ENCODE results near the gene PCNX2. TPM values are rescaled to one million over a fixed set of nuclear protein-coding genes. Genes with fewer than 3 reads are reported as not detected.

Gene PCNX2
- total and polyA plus RNA-seq, 2 experiments from 2014 or later = 5.0 to 13.7 TPM

DNA sequence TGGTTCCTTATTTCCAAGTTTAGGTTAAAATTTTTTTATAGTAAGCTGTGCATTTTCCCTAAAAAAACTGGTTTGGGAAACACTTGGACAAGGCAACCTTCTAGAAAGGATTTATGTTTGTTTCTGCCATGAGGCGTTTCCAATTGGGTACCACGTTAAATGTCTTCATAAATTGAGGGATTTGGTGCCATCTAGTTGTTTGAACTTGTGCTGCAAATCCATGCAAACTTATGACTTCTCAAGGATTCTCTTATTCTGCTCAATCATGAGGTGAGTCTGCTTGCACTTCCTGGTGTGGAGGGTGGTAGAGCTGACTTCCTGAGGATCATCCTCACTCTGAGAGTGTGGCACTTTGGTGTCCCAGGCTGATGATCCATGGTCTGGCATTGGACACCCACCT lies 123.3 kb downstream of the PCNX2 start:
- DNase-seq = peak; percentile 20
- Histone ChIP-seq H3K4me2 (ENCODE audit: unreplicated experiment) (no peak overlapping the region), H3K4me3 (no peak overlapping the region), H3K79me2 (ENCODE audit: insufficient read depth) (no peaks in the 10 kb centered on the region), H3K9me2 (ENCODE audit: insufficient read depth) (no peaks in the 10 kb centered on the region), H3K27ac (no peak overlapping the region), H3F3A (ENCODE audit: insufficient read depth) (no peaks in the 10 kb centered on the region), H3K36me3 (ENCODE audit: low read depth) (peaks cover 22% of the 10 kb centered on the region), H3K9ac (no peak overlapping the region), H3K27me3 (replicated peaks; ENCODE audit: insufficient read depth) (no peaks in the 10 kb centered on the region), H4K20me1 (ENCODE audit: insufficient read depth) (no peaks in the 10 kb centered on the region), H2AFZ (no peak overlapping the region), H3K4me1 (ENCODE audit: insufficient read depth) (no peaks in the 10 kb centered on the region), H3K9me3 (ENCODE audit: low read depth) (no peaks in the 10 kb centered on the region)
- TF ChIP-seq EZH2phosphoT487 (IDR thresholded peaks at IDR 0.05; ENCODE audit: insufficient read depth, low read depth) (no peak), EZH2 (IDR thresholded peaks at IDR 0.05; ENCODE audit: insufficient read depth, poor library complexity, severe bottlenecking) (no peak)
- WGBS, 2 experiments (ENCODE audit: low coverage in 1 of 2, low lambda C conversion rate in 2 of 2, missing lambda C conversion rate in 2 of 2) = 80 to 89% methylated on average over 2 of the region's 2 CpGs
- in situ Hi-C loops (cut with MboI) = no loop called here

GRCh38 chr1:233170741-233171140 lies 124.8 kb downstream of the PCNX2 start:
- no peak for DNase-seq
- Histone ChIP-seq H4K20me1 (ENCODE audit: insufficient read depth) (no peaks in the 10 kb centered on the region), H3K4me2 (ENCODE audit: unreplicated experiment) (no peak overlapping the region), H3K4me1 (ENCODE audit: insufficient read depth) (no peaks in the 10 kb centered on the region), H3F3A (ENCODE audit: insufficient read depth) (no peaks in the 10 kb centered on the region), H2AFZ (no peak overlapping the region), H3K27me3 (replicated peaks; ENCODE audit: insufficient read depth) (no peaks in the 10 kb centered on the region), H3K36me3 (ENCODE audit: low read depth) (peaks cover 17% of the 10 kb centered on the region), H3K4me3 (no peak overlapping the region), H3K9ac (no peak overlapping the region), H3K9me2 (ENCODE audit: insufficient read depth) (no peaks in the 10 kb centered on the region), H3K9me3 (ENCODE audit: low read depth) (no peaks in the 10 kb centered on the region), H3K79me2 (ENCODE audit: insufficient read depth) (no peaks in the 10 kb centered on the region), H3K27ac (no peak overlapping the region)
- in situ Hi-C loops (cut with MboI) = no loop called here
- no peak for TF ChIP-seq EZH2phosphoT487 (IDR thresholded peaks at IDR 0.05; ENCODE audit: insufficient read depth, low read depth)
- TF ChIP-seq EZH2 (IDR thresholded peaks at IDR 0.05; ENCODE audit: insufficient read depth, poor library complexity, severe bottlenecking) = no peak
- WGBS, 2 experiments (ENCODE audit: low coverage in 1 of 2, low lambda C conversion rate in 2 of 2, missing lambda C conversion rate in 2 of 2) = 95 to 98% methylated on average over 9 of the region's 9 CpGs

DNA sequence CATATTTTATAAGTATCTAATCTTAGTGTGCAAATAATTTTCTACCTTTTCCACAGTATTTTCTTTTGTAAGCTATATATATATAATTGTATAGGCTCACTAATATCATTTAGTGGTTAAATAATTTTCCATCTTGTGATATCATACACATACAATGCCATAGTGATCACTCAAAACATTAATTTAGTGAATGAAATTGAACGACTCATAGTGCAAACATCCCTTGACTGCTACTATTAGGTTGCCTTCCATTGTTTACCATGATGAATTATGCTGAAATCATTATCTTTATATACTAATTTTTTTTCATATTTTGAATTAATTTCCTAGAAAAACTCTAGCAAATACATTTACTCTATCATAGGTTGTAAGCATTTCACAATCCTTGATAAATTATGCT lies 127.1 kb downstream of the PCNX2 start:
- Histone ChIP-seq H3K4me3 (no peak overlapping the region), H3K79me2 (ENCODE audit: insufficient read depth) (no peaks in the 10 kb centered on the region), H3K27me3 (replicated peaks; ENCODE audit: insufficient read depth) (no peaks in the 10 kb centered on the region), H4K20me1 (ENCODE audit: insufficient read depth) (no peaks in the 10 kb centered on the region), H3F3A (ENCODE audit: insufficient read depth) (no peaks in the 10 kb centered on the region), H3K4me1 (ENCODE audit: insufficient read depth) (no peaks in the 10 kb centered on the region), H3K9me3 (ENCODE audit: low read depth) (no peaks in the 10 kb centered on the region), H3K27ac (no peak overlapping the region), H2AFZ (no peak overlapping the region), H3K9ac (no peak overlapping the region), H3K36me3 (ENCODE audit: low read depth) (peaks cover 26% of the 10 kb centered on the region), H3K9me2 (ENCODE audit: insufficient read depth) (no peaks in the 10 kb centered on the region), H3K4me2 (ENCODE audit: unreplicated experiment) (no peak overlapping the region)
- in situ Hi-C loops (cut with MboI) = no loop called here
- 94 to 97% methylated on average over 1 of the region's 1 CpG for WGBS, 2 experiments (ENCODE audit: low coverage in 1 of 2, low lambda C conversion rate in 2 of 2, missing lambda C conversion rate in 2 of 2)
- peak; percentile 9 for DNase-seq
- TF ChIP-seq EZH2 (IDR thresholded peaks at IDR 0.05; ENCODE audit: insufficient read depth, poor library complexity, severe bottlenecking) (no peak), EZH2phosphoT487 (IDR thresholded peaks at IDR 0.05; ENCODE audit: insufficient read depth, low read depth) (no peak)

GRCh38 chr1:233166896-233167295 lies 128.6 kb downstream of the PCNX2 start:
- H3F3A ChIP-seq (ENCODE audit: insufficient read depth) = no peaks in the 10 kb centered on the region
- H3K4me1 ChIP-seq (ENCODE audit: insufficient read depth) = no peaks in the 10 kb centered on the region
- no peaks in the 10 kb centered on the region for H3K9me2 ChIP-seq (ENCODE audit: insufficient read depth)
- in situ Hi-C loops (cut with MboI) = no loop called here
- H4K20me1 ChIP-seq (ENCODE audit: insufficient read depth) = no peaks in the 10 kb centered on the region
- H3K27me3 ChIP-seq (replicated peaks; ENCODE audit: insufficient read depth) = no peaks in the 10 kb centered on the region
- peak; percentile 44 for DNase-seq
- H3K4me3 ChIP-seq = no peak overlapping the region
- H3K27ac ChIP-seq = no peak overlapping the region
- no peaks in the 10 kb centered on the region for H3K9me3 ChIP-seq (ENCODE audit: low read depth)
- TF ChIP-seq EZH2 (IDR thresholded peaks at IDR 0.05; ENCODE audit: insufficient read depth, poor library complexity, severe bottlenecking) (no peak), EZH2phosphoT487 (IDR thresholded peaks at IDR 0.05; ENCODE audit: insufficient read depth, low read depth) (no peak)
- H3K9ac ChIP-seq = no peak overlapping the region
- peaks cover 18% of the 10 kb centered on the region for H3K36me3 ChIP-seq (ENCODE audit: low read depth)
- no peak overlapping the region for H3K4me2 ChIP-seq (ENCODE audit: unreplicated experiment)
- no peaks in the 10 kb centered on the region for H3K79me2 ChIP-seq (ENCODE audit: insufficient read depth)
- 63 to 66% methylated on average over 4 of the region's 4 CpGs for WGBS, 2 experiments (ENCODE audit: low coverage in 1 of 2, low lambda C conversion rate in 2 of 2, missing lambda C conversion rate in 2 of 2)
- H2AFZ ChIP-seq = no peak overlapping the region

- Histone ChIP-seq H3K4me3 (no peak overlapping the region), H2AFZ (no peak overlapping the region), H4K20me1 (ENCODE audit: insufficient read depth) (no peaks in the 10 kb centered on the region), H3K4me2 (ENCODE audit: unreplicated experiment) (no peak overlapping the region), H3K27ac (no peak overlapping the region), H3K9ac (no peak overlapping the region), H3K79me2 (ENCODE audit: insufficient read depth) (no peaks in the 10 kb centered on the region), H3K9me2 (ENCODE audit: insufficient read depth) (no peaks in the 10 kb centered on the region), H3K36me3 (ENCODE audit: low read depth) (peaks cover 19% of the 10 kb centered on the region; the same call in 1 of the 2 replicates), H3K27me3 (replicated peaks; ENCODE audit: insufficient read depth) (no peaks in the 10 kb centered on the region), H3K9me3 (ENCODE audit: low read depth) (no peaks in the 10 kb centered on the region), H3F3A (ENCODE audit: insufficient read depth) (no peaks in the 10 kb centered on the region), H3K4me1 (ENCODE audit: insufficient read depth) (no peaks in the 10 kb centered on the region)
- 100% methylated on average over 1 of the region's 1 CpG for WGBS, 2 experiments (ENCODE audit: low coverage in 1 of 2, low lambda C conversion rate in 2 of 2, missing lambda C conversion rate in 2 of 2)
- TF ChIP-seq EZH2phosphoT487 (IDR thresholded peaks at IDR 0.05; ENCODE audit: insufficient read depth, low read depth) = no peak
- TF ChIP-seq EZH2 (IDR thresholded peaks at IDR 0.05; ENCODE audit: insufficient read depth, poor library complexity, severe bottlenecking) = no peak
- no peak for DNase-seq
- in situ Hi-C loops (cut with MboI) = no loop called here
These were observed 131.8 kb downstream of the PCNX2 start for GRCh38 chr1:233163696-233164095.

All from GM23248 (cell line).